HG02623 (cell line): Measurements from ENCODE around the gene C3orf22.
"Not testable (repeated sequence)": the region's sequence is repeated elsewhere in the genome, so short reads cannot be mapped to it uniquely, and the experiment has no call there.

Source experiments
- ATAC-seq: cut with Tn5 transposase; IDR thresholded peaks from one replicate; pipeline ENCODE4 v1.9.1; 2021; ENCODE audit warnings: moderate library complexity; ENCODE audit not compliant: unreplicated experiment

Gene C3orf22, protein sequence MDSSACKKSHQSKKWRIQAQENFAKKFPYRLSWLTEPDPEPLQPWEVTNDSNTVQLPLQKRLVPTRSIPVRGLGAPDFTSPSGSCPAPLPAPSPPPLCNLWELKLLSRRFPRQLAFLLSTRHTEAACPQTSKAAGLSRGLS

DNA sequence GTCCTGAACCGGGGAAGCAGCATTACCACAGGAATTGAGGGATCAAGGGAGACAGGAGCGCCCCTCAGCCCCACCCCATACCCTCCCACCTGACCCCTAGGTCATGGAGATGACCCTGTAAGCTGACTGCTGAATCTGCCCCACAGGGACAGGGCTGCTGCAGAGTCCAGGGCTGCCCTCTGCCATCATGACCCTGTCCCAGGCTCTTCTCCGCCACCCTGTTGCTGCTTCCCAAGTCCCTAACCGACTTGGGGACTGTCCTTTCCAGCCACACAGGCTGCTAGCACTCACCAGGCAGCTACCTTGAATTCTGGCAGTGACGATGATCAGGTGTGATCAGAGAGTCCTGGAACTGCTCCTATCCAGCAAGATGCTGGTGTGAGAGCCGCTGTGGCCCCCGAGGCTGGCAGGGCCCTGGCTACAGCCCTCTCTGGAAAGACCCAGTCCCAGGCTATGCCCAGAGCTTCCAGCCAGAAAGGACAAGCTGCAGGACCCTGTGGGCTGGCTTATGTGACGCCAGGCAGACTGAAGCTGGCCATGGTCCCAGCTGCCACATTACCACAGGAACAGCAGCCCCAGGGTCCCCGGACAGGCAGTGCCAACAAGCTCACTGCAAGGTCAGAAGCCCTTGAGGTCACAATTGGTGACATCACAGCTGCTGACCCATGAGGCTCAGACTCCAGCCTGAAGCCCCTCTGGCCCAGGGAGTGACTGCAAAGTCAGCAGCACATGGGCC is at the start of gene C3orf22:
Gene C3orf22 (minus strand): TSS at position 597 of the 736 bp plus-strand sequence. CDS start 5,542 bp downstream, outside the sequence.
- ATAC-seq = no peak

DNA sequence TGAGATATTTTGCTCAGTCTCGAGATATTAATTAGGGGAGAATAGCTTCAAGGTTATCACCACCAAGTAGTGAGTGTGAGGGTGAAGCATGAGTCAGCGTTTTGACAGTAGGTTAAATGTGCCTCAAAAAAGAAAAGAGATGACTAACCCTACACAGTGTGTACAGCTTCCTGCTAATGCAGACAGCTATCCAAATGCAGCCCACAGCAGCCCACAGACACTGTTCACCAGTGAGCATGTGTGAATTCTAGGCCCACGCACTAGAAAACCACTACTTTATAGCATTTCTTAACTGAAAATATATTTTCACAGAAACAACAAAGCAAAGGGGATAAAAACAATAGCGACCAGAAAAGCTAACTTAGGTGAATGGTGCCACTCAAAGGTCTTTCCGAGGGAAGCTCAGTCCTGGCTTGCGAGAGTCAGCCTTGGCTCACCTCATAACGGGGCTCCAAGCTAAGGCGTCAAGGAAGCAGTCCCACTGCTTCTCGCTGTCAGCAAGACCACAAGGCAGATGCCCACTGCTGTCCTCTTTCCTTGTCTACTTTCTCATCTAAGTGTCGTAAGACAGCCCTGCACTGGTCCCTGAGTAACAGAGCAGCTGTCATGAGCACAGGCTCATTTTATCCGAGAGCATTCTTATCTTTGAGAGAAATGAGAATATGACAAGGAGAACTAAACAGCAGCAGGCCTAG is 48.6 kb upstream of the C3orf22 start:
- ATAC-seq = no peak

DNA sequence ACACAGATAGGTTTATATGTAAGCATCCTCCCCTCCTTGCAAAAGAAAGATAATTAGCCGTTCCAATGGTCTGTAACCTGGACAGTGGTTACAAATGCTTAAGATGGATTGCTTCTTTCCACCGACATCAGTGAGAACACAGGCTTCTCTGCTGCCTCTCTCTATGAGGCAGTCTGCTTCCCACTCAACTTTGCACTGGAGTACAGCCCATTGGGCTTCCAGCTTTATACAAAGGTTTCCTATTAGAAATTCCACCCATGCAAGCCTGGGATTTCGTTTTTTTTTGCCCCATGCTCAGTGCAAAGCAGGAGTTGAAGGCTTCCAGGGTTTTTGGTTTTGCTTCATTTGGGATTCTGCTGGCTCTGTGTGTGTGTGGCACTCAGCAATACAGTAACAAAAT is 47.3 kb upstream of the C3orf22 start:
- ATAC-seq = no peak

DNA sequence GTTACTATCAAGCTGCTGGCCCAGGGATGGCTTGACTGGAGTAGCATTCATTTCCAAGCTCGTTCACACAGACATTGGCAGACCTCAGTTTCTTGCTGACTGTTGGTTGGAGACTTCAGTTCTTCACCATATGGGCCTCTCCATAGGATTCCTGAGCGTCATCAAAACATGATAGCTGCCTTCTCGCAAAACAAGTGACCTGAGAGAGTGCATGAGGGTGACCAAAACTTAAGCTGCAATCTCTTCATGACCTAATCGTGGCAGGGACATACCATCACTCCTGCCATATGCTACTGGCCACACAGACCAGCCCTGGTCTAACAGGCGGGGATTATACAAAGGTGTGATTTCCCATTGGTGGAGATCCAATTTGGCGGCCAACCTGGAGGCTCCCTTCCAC is 46.0 kb upstream of the C3orf22 start:
- ATAC-seq = no peak

DNA sequence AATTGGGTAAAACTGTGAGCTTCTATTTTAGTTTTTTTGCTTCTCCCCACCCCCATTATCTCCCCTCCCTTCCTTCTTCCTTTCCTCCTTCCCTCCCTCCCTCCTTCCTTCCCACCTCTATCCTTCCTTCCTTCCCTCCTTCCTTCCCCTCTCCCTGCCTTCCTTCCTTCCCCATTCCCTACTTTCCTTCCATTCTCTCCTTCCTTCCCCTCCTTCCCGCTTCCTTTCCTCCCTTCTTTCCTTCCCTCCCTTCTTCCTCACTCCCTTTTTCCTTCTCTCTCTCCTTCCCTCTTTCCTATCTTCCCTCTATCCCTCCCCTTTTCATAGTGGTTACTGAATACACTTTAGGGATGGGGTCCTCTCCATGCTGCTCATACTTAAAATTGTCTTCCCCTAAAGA is 40.4 kb upstream of the C3orf22 start:
- no peak for ATAC-seq

DNA sequence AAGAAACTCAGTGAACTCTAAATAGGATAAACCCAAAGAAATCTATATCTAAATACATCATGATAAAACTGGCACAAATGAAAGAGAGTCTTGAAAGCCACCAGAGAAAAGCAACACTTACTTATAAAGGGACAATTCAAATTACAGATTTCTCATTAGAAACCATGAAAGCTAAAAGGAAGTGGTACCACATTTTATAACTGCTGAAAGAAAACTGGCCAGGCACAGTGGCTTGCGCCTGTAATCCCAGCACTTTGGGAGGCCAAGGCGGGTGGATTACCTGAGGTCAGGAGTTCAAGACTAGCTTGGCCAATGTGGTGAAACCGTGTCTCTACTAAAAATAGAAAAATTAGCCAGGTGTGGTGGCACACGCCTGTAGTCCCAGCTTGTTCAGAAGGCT is 36.7 kb upstream of the C3orf22 start:
- not testable (repeated sequence) for ATAC-seq

DNA sequence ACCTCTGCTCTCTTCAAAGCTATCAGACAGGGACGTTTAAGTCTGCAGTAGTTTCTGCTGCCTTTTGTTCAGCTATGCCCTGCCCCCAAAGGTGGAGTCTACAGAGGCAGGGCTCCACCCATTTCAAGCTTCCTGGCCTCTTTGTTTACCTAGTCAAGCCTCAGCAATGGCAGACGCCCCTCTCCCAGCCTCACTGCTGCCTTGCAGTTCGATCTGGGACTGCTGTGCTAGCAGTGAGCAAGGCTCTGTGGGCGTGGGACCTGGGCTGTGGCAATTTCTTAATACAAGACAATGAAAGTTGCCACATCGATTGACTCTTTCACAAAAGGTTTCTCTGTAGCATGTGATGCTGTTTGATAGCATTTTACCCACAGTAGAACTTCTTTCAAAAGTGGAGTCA is 32.8 kb upstream of the C3orf22 start:
- not testable (repeated sequence) for ATAC-seq

DNA sequence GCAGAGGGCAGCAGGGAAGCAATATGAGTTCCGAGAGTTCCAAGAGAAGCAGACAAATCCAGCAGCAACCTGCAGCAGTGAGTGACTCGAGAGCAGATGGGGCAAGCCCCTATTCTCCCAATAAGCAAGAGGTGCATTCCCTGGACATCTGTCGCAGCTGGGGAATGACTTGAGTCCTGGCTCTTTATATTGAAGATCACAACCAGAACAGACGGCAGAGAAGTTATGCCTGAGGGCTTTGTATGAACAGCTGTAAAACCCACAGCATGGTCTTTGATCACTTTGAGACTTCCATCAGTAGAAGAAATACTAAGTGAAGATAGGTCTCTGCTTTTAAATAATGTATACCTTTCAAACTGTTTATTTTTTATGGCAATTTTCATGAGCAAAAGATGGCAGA is 23.6 kb upstream of the C3orf22 start:
- no peak for ATAC-seq

DNA sequence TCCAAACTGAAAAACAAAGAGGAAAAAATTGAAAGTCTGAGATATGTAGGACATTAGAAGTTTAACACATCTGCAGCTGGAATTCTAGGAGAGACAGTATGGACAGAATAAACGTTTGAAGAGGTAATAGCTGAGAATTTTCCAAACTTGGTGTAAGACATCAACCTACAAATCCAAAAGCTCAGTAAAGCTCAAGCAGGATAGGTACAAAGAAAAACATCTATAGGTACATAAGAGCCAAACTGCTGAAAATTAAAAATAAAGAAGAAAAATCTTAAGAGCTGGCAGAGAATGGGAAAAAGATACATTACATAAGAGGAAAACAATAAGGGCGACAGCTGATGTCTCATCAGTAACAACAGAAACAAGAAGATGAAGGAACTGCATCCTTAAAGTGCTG is 22.8 kb upstream of the C3orf22 start:
- no peak for ATAC-seq

DNA sequence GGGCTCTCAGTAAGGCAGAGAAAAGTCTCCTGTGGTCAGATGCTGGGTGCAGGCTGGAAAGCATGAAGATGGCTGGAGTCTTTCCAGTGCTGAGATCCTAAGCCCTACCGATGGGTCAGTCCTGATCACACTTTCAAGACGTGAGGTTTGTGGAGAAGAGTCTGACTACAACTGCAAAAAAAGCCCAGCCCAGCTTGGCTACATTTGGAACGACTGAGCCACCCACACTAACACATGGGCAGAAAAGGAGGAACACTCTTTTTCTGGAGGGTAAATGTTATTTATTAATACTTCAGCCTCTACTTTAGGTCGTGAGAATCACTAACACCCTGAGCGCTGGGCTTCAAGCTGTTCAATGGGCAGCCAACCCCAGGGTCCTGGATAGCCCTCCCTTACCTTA is 22.0 kb upstream of the C3orf22 start:
- ATAC-seq = no peak

DNA sequence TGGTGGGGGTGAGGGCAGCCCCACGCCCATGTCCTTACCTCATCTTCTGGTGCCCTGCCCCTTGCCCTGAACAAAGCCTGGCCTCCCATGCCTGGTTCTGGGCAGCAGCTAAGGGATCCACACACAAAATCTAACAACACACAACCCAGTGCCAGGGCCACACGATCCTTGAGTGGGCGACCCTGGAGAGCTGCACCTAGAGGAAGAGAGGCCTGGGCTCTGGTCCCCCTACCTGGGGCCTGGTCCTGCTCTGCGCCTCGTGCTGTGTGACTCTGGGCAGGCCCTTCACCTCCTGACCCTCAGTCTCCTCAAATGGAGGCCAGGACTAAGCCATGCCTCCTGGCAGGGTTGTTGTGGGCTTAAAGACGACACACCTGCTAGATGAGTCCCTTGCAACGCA is 20.0 kb upstream of the C3orf22 start:
- ATAC-seq = no peak

DNA sequence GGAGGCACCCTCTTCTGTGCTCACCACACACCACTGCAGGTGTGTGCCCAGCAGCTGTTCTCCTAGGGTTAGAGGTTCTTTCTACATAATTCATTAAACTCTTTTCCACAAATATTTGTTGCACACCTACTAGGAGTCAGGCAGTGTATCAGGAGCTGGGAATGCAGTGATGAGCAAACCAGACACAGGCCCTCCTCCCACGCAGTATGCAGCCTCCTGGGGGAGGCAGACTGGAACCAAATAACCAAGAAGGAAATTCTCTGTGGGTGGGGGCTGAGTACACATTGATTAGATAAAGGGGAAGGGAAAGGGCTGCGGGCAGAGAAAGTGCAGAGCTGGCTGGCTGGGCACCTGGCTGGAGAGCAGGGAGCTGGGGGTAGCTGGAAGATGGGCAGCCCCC is 18.5 kb upstream of the C3orf22 start:
- no peak for ATAC-seq

DNA sequence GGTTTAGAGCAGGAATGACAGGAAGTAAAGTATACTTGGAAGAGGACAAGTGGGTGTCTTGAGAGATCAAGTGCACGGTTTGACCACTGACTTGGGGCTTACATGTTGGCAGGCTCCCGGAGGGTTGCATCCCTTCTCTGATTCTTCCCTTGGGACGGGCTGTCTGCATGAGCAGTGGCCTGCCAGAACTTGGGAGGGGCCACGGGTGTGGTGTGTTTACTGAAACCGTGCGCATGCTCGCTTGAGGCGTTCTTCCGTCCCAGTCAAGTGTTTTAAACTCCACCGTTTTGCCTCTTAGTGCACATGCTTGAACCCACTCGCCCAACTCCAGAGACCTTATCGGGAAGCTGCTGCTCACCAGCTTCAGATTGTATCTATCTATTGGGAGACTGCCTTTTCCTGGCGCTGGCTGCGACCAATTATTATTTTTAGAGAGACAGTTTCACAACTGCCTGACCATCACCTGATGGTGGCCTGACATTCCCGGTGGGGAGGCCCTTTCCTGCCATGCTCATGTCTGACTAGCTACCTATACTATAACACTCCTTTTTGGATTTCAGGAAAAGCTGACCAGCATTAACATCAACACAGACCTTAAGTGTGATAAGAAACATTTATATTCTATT is 14.9 kb upstream of the C3orf22 start:
- no peak for ATAC-seq

DNA sequence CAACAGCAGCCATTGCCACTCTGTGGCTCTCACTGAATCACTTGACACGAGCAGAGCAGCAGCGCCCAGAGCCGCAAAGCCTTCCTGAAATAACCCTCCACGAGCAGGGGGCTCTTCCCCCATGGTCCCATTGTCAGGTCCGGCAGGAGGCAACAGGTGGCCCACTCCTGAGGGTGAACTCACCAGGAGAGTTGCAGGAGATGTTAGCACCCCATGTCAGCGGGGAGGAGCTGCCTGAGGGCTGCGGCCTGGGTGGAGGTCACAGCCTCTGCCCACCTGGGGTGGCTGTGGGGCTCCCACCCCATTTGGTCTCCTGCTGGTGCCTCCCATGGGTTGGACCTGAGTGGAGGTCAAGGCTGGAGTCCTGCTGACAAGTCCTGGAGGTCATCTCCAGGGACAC is 12.3 kb upstream of the C3orf22 start:
- no peak for ATAC-seq

DNA sequence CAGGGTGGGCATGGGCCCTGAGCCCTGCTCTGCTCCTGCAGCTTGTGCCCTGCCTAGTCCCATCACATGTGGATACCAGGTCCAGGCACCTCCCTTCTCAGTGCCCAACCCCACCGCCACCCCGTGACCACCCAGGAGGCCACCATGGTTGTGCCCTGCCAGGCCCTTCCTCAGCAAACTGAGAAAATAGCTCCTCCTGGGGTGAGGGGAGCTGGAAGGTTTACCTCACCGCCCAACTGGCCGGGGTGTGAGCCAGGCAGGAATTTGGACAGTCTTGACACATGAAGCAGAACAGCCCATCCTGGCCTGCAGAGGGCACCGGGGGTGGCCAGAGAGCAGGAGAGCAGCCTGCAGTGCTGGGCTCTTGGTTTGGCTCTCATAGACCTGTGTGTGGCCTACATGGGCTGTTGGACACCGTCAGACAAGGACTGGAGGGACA is 11.4 kb upstream of the C3orf22 start:
- ATAC-seq = no peak

DNA sequence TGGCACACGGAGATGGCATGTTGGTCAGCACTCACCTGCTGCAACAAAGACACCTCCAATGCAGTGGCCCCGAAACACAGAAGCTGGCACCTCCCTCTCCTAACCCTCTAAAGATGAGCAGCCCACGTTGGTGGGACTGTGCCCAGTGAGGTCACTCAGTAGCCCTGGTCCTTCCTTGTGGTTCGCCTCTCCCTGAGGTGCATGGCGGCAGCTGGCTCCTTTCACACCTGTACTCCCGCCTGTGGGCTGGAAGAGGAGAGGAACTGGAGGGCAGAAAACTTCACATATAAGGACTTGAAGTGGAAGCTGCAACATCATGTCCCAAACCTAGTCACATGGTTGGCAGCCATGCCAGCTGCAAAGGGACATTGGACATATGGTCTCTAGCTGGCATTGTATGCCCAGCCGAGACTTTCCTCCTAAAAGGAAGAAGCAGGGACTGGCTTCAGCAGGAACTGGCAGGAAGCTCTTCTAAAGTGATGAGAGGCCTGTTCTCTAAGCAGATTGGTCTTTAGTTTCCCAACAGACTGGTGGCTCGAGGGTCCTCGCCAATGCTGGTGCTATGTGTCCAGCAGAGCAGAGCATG is 10.8 kb upstream of the C3orf22 start:
- ATAC-seq = no peak

DNA sequence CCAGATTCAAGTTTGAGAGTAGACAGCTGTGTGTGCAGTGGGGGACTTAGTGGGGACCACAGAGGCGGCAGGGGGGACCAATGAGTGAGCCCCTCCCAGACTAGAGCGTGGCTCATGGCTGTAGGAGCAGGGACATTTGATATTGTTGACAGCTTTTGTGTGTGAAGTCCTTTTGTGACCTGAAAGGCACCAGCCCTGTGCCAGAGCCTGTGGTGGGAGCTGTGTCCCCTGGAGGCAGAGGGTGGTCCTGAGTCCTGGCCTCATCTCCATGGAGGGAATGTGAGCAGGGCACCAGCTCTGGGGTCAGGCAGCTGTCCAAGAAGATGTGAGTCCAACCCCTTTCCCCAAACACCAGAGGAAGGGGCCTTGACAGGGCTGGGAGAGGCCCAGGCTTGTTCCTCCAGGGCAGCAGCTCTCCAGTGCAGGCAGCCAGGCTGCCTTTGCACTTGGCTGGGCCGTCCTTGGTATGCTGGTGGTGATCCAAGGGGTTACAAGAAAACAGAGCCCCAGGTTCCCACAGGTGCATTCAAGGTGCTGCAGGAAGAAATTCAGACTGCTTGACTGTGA is 10.1 kb upstream of the C3orf22 start:
- ATAC-seq = no peak

DNA sequence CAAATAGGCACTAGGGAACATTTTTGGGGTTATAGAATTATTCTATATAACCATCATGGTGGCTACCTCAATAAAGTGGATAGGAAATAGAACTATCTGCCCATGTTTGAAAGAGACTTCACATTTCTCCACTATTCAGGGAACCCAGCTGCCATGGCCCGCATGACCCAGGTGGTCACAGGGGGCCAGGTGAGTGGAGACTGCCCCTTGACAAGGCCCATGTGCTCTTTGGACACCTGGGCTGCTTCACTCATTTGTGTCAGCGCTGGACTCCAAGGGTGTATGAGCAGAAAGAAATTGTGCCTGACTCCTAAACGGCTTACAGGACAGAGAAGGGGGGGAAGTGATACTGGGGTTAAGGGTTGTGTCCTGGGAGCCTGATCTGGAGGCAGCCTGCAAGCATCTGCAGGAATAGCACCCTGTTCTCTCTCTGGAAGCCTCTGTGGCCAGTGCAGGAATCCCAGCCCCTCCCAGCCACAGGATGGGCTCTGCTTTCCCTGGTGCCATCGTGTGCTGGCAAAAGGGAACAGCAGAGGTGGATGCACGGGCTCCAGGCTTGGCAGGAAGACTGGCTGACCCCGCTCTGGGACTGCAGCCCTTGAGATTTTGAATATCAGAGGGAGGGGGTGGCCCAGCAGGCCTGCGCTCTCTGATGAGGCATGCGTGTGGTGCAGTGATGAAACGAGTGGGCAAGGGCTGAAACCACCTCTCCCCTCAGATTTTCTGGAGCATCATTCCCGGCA is 9.1 kb upstream of the C3orf22 start:
- ATAC-seq = no peak

DNA sequence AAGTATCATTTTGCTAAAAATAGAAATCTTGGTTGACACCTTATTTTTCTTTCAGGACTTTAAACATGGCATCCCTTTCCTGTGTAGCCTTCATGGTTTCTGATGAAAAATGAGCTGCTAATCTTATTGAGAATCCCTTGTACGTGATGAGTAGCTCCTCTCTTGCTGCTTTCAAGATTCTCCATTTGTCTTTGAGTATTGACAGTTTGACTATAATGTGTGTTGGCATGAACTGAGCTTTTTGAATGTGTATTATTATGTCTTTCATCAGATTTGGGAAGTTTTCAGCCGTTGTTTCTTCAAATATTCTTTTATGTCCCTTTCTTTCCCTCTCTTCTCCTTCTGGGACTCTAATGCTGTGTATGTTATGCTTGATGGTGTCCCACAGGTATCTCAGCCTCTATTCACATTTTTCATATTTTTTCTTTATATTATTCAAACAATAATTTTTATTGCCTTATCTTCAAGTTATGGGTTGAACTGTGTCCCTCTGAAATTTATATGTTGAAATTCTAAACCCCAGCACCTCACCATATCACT is 4.1 kb upstream of the C3orf22 start:
- ATAC-seq = no peak

DNA sequence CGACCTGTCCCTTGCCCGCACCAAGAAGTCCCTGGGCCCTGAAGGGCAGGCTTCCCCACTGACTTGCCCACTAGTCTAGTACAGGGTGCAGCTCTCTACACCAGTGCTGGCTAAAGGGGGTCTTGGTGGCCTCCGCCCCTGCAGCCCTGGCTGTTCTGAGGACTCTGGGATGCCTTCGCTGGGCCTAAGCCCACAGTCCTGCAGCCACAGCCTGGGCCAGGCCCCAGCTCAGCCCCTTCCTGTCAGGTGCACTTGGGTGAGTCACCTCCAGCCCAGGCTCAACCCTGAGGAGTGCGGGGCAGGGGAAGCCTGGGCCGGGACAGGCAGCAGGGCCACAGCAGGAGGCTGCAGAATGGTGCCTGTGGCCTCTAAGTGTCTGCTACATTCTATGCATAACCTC is 971 bp downstream of the C3orf22 start:
- ATAC-seq = no peak
